GM20000 (cell line): ENCODE data around the gene CNN2.

ENCODE experiments used
- DNase-seq: peaks from one replicate; pipeline ENCODE4 v3.0.0; 2012; ENCODE audit warnings: low spot score
- CTCF ChIP-seq: IDR thresholded peaks from 2 replicates; pipeline ENCODE4 v1.5.1; 2012; ENCODE audit warnings: mild to moderate bottlenecking, control low read depth; ENCODE audit errors: extremely low read depth, missing control alignments

The CNN2 gene

GRCh38 chr19:996051-996838, 30.2 kb upstream of the CNN2 start:
- no peak for DNase-seq
- no peak for TF ChIP-seq CTCF

- no peak for TF ChIP-seq CTCF
- no peak for DNase-seq
Observed at GRCh38 chr19:998064-998463, 28.3 kb upstream of the CNN2 start.

GRCh38 chr19:999379-999719, 27.1 kb upstream of the CNN2 start:
- no peak for DNase-seq
- TF ChIP-seq CTCF, result no peak

- peak; percentile 32 for TF ChIP-seq CTCF
- DNase-seq, result peak; percentile 89
Observed at GRCh38 chr19:1000095-1000494, 26.3 kb upstream of the CNN2 start, which contains the start of gene GRIN3B. TSS of gene GRIN3B (plus strand) at chr19:1000419. CDS start at chr19:1000438, 19 bp downstream.

DNA sequence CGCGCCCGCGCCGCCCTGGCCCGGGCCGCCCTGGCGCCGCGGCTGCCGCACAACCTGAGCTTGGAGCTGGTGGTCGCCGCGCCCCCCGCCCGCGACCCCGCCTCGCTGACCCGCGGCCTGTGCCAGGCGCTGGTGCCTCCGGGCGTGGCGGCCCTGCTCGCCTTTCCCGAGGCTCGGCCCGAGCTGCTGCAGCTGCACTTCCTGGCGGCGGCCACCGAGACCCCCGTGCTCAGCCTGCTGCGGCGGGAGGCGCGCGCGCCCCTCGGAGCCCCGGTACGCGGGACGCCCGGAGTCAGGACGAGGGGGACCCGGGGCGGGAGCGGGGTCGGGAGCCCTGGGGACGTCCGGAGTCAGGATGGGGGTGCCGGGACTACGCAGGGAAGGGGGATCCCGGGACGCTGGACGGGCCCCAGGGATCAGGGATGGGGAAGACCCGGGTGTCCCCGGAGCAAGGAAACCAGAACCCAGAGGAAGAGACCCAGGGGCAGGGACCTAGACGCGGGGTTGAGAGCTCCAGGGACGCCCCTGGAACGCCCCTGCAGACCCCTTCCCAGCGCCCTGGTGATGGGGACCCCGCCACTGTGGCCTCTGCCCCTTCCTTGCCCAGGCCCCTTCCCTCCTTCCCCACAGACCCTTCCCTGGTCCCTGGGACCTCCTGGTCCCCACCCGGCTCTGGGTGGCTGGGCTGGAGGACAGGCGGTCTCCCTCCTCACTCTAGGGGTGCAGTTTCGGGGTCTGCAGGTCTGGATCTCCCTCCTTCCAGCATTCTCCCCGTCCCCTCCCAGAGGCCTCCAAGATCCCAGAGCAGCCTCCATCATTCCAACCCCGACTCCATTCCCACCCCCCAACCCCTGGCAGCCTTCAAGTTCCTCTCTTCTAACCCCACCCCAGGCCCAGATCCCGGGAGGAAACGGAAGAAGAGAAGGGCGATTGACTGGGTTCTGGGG, 25.5 kb upstream of the CNN2 start:
- TF ChIP-seq CTCF, result no peak
- no peak for DNase-seq

- TF ChIP-seq CTCF, result peak; percentile 94
Observed at GRCh38 chr19:1001538-1002166, 24.8 kb upstream of the CNN2 start.

More at GRCh38 chr19:1001538-1002166, 24.8 kb upstream of the CNN2 start:
- DNase-seq, result peak; percentile 93
